Neuronal stem cell (in vitro differentiated cells): Measurements from ENCODE around the gene OCIAD1.

Experiments used
- DNase-seq: peaks from one replicate; pipeline ENCODE4 v3.0.0-alpha.2; 2013; ENCODE audit warnings: low spot score
- H2AFZ ChIP-seq: one replicate; pipeline ENCODE4 v1.6.1; 2013; ENCODE audit warnings: mild to moderate bottlenecking, low read length, inconsistent platforms
- H2AK5ac ChIP-seq: 2 replicates; pipeline ENCODE4 v1.6.1; 2013; ENCODE audit warnings: low read depth, mild to moderate bottlenecking, inconsistent platforms, low read length, moderate library complexity, mixed read lengths
- H2BK120ac ChIP-seq: 2 replicates; pipeline ENCODE4 v1.6.1; 2013; ENCODE audit warnings: low read depth, mild to moderate bottlenecking, inconsistent platforms, low read length, moderate library complexity, mixed read lengths
- H2BK12ac ChIP-seq: one replicate; pipeline ENCODE4 v1.6.1; 2013; ENCODE audit warnings: low read length, inconsistent platforms
- H2BK15ac ChIP-seq: 2 replicates; pipeline ENCODE4 v1.6.1; 2013; ENCODE audit warnings: mild to moderate bottlenecking, low read length, inconsistent platforms, mixed read lengths
- H2BK5ac ChIP-seq: one replicate; pipeline ENCODE4 v1.6.1; 2013; ENCODE audit warnings: inconsistent platforms, mild to moderate bottlenecking, low read length, moderate library complexity
- H3K14ac ChIP-seq: one replicate; pipeline ENCODE4 v1.6.1; 2013; ENCODE audit warnings: low read length, inconsistent platforms
- H3K18ac ChIP-seq: 2 replicates; pipeline ENCODE4 v1.6.1; 2013; ENCODE audit warnings: low read length, inconsistent platforms
- H3K23ac ChIP-seq: 2 replicates; pipeline ENCODE4 v1.6.1; 2013; ENCODE audit warnings: low read depth, mild to moderate bottlenecking, mixed read lengths, low read length, inconsistent platforms; ENCODE audit not compliant: poor library complexity
- H3K27ac ChIP-seq: replicated peaks from 3 replicates; pipeline ENCODE4 v1.5.1; 2013; ENCODE audit warnings: low read length, inconsistent platforms
- H3K27me3 ChIP-seq, 3 experiments: 2 replicates each; pipeline ENCODE4 v1.6.1; 2013; ENCODE audit warnings: low read length in 3 of 3, mild to moderate bottlenecking in 2 of 3, inconsistent platforms in 1 of 3, low read depth in 1 of 3, mixed read lengths in 1 of 3, moderate library complexity in 1 of 3; ENCODE audit not compliant: control insufficient read depth in 3 of 3, insufficient read depth in 3 of 3
- H3K36me3 ChIP-seq, 2 donors: replicated peaks in 1 of 2; 2 replicates each; pipeline ENCODE4 v1.6.1; 2013; ENCODE audit warnings: low read length in 2 of 2; ENCODE audit not compliant: control insufficient read depth in 2 of 2, insufficient read depth in 2 of 2
- H3K4ac ChIP-seq: 2 replicates; pipeline ENCODE4 v1.6.1; 2013; ENCODE audit warnings: inconsistent platforms, mild to moderate bottlenecking, low read length, moderate library complexity
- H3K4me1 ChIP-seq, 2 donors: 1 replicate in 1 of 2; 2 replicates in 1 of 2; pipeline ENCODE4 v1.6.1; 2013; ENCODE audit warnings: low read length in 2 of 2, low read depth in 1 of 2; ENCODE audit not compliant: control insufficient read depth in 2 of 2, insufficient read depth in 1 of 2
- H3K4me2 ChIP-seq: one replicate; pipeline ENCODE4 v1.6.1; 2013; ENCODE audit warnings: mild to moderate bottlenecking, low read length, inconsistent platforms; ENCODE audit not compliant: insufficient read depth, poor library complexity, severe bottlenecking
- H3K4me3 ChIP-seq, 2 donors: 2 replicates each; pipeline ENCODE4 v1.5.1; 2013; ENCODE audit warnings: low read length in 2 of 2, mild to moderate bottlenecking in 2 of 2, inconsistent platforms in 1 of 2, moderate library complexity in 1 of 2
- H3K79me1 ChIP-seq: one replicate; pipeline ENCODE4 v1.6.1; 2013; ENCODE audit warnings: low read depth, mild to moderate bottlenecking, inconsistent platforms, low read length, moderate library complexity
- H3K9ac ChIP-seq: one replicate; pipeline ENCODE4 v1.6.1; 2013; ENCODE audit warnings: mild to moderate bottlenecking, low read depth, low read length, inconsistent platforms; ENCODE audit not compliant: poor library complexity
- H3K9me3 ChIP-seq, 2 donors: replicated peaks in 1 of 2; 2 replicates each; pipeline versions ENCODE3 to v1.6.1; 2013; ENCODE audit warnings: low read length in 2 of 2, mild to moderate bottlenecking in 2 of 2, inconsistent platforms in 1 of 2, low read depth in 1 of 2, mixed read lengths in 1 of 2, moderate library complexity in 1 of 2; ENCODE audit not compliant: control insufficient read depth in 2 of 2, insufficient read depth in 1 of 2
- H4K8ac ChIP-seq: one replicate; pipeline ENCODE4 v1.6.1; 2013; ENCODE audit warnings: low read depth, mild to moderate bottlenecking, inconsistent platforms, low read length, moderate library complexity
- H4K91ac ChIP-seq: one replicate; pipeline ENCODE4 v1.6.1; 2013; ENCODE audit warnings: low read length, low read depth, mild to moderate bottlenecking, inconsistent platforms; ENCODE audit not compliant: poor library complexity
- WGBS, 2 donors: extraction: QIAGEN DNeasy Blood & Tissue Kit; methylation state at CpG; one replicate each; pipeline ENCODE4 v1.1.7; 2013; ENCODE audit warnings: missing lambda C conversion rate in 2 of 2, mixed read lengths in 1 of 2; ENCODE audit not compliant: insufficient read length in 2 of 2, insufficient replicate concordance in 1 of 2; ENCODE audit errors: extremely low coverage in 2 of 2; 5-methylcytosine and 5-hydroxymethylcytosine counted together

The OCIAD1 gene

DNA sequence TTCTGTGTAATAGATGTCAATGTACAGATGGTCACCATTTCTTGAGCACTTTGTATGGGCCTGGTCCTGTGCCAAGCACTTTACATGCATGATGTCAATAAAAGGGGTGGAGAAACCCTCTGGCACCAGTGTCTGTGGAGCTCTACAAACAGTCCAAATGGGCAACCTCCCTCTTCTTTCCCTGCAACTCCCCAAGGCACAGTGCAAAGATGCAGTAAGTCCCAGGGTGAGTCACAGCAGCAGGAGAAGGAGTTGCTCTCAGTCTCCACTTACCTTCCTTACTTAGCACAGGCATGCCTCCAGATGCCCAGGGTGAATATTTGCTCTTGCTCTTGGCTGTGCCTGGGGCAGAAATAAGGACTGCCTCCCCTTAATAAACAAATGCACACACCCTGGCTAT, 71.4 kb downstream of the OCIAD1 start:
- Histone ChIP-seq H2BK12ac (no peak overlapping the region), H4K91ac (no peak overlapping the region), H2AK5ac (no peak overlapping the region), H3K4me2 (no peak overlapping the region), H3K27me3 (no peaks in the 10 kb centered on the region), H3K23ac (no peak overlapping the region), H3K18ac (no peak overlapping the region), H2BK5ac (no peak overlapping the region), H2BK15ac (no peak overlapping the region), H3K4ac (no peak overlapping the region), H3K79me1 (peaks cover 10% of the 10 kb centered on the region), H2BK120ac (no peak overlapping the region), H3K9ac (no peak overlapping the region), H3K27ac (no peak overlapping the region), H4K8ac (no peak overlapping the region), H3K4me3 (no peak overlapping the region), H3K9me3 (peaks cover 0 to 2% of the 10 kb centered on the region in 2 donors), H3K14ac (no peak overlapping the region), H3K36me3 (peaks cover 0 to 13% of the 10 kb centered on the region in 2 donors), H3K4me1 (peaks cover 4 to 10% of the 10 kb centered on the region in 2 donors), H2AFZ (no peak overlapping the region)
- DNase-seq, result no peak

DNA sequence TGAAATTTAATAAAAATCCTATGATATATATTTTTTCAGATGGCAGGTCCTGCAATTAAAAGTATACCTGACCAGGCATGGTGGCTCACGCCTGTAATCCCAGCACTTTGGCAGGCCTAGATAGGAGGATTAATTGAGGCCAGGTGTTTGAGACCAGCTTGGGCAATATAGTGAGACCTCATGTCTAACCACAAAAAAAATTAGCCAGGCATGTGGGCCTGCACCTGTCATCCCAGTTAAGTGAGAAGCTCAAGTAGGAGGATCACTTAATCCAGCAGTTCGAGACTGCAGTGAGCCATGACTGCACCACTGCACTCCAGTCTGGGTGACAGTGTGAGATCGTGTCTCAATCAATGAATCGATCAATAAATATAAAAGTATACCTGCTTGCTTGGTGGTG, 73.2 kb downstream of the OCIAD1 start:
- H3K4me2 ChIP-seq, result no peak overlapping the region
- peaks cover 0 to 2% of the 10 kb centered on the region in 2 donors for H3K9me3 ChIP-seq
- H3K4me3 ChIP-seq, result no peak overlapping the region
- no peak overlapping the region for H2AFZ ChIP-seq
- no CpG with 5 or more reads among the region's 4 CpGs for WGBS, 2 donors
- H3K9ac ChIP-seq, result no peak overlapping the region
- DNase-seq, result no peak
- H2BK15ac ChIP-seq, result no peak overlapping the region
- H3K18ac ChIP-seq, result no peak overlapping the region
- H2AK5ac ChIP-seq, result no peak overlapping the region
- H2BK5ac ChIP-seq, result no peak overlapping the region
- H3K4me1 ChIP-seq, result peaks cover 4 to 10% of the 10 kb centered on the region in 2 donors
- H3K23ac ChIP-seq, result no peak overlapping the region
- H3K4ac ChIP-seq, result no peak overlapping the region
- no peak overlapping the region for H3K14ac ChIP-seq
- H4K8ac ChIP-seq, result no peak overlapping the region
- H4K91ac ChIP-seq, result no peak overlapping the region
- H3K36me3 ChIP-seq, result peaks cover 0 to 13% of the 10 kb centered on the region in 2 donors
- H3K27me3 ChIP-seq, result no peaks in the 10 kb centered on the region
- H3K27ac ChIP-seq, result no peak overlapping the region
- H2BK120ac ChIP-seq, result no peak overlapping the region
- no peak overlapping the region for H2BK12ac ChIP-seq
- peaks cover 10% of the 10 kb centered on the region for H3K79me1 ChIP-seq

DNA sequence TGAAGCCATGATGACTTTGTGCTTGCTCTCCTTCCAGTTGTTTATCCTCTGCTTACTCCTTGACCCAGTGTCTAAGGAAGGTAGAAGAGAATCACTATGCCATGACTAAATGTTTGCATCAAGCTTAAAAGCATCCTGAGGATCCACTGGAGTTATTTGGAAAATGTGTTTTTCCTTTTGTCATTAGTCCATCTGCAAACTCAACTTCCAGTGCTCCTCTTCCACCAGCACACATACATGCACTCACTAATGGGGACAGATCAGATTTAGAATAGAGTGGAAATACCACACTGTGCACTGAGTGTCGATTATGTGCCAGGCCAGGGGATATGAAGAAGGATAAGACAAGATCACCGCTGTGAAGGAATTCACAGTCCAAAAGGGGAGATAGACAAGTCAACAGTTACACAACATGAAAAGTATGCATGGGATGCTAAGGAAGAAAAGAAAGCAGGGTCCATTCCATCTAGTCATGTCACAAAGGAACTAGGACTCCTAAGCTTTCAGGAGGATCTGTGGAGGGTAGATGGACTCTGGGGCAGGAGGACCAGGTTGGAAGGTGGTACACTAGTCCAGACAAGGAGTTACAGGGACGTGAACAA, 73.8 kb downstream of the OCIAD1 start:
- no CpG with 5 or more reads among the region's 3 CpGs for WGBS, 2 donors
- Histone ChIP-seq H2BK15ac (no peak overlapping the region), H2BK12ac (no peak overlapping the region), H3K18ac (no peak overlapping the region), H2AFZ (no peak overlapping the region), H3K36me3 (peaks cover 0 to 12% of the 10 kb centered on the region in 2 donors), H3K4me3 (no peak overlapping the region), H4K91ac (no peak overlapping the region), H3K79me1 (peaks cover 10% of the 10 kb centered on the region), H3K14ac (no peak overlapping the region), H4K8ac (no peak overlapping the region), H3K4ac (no peak overlapping the region), H3K4me1 (peaks cover 4 to 12% of the 10 kb centered on the region in 2 donors), H3K4me2 (no peak overlapping the region), H2BK120ac (no peak overlapping the region), H2AK5ac (no peak overlapping the region), H3K27ac (no peak overlapping the region), H3K27me3 (no peaks in the 10 kb centered on the region), H3K9ac (no peak overlapping the region), H2BK5ac (no peak overlapping the region), H3K23ac (no peak overlapping the region), H3K9me3 (peaks cover 0 to 2% of the 10 kb centered on the region in 2 donors)
- DNase-seq, result no peak

DNA sequence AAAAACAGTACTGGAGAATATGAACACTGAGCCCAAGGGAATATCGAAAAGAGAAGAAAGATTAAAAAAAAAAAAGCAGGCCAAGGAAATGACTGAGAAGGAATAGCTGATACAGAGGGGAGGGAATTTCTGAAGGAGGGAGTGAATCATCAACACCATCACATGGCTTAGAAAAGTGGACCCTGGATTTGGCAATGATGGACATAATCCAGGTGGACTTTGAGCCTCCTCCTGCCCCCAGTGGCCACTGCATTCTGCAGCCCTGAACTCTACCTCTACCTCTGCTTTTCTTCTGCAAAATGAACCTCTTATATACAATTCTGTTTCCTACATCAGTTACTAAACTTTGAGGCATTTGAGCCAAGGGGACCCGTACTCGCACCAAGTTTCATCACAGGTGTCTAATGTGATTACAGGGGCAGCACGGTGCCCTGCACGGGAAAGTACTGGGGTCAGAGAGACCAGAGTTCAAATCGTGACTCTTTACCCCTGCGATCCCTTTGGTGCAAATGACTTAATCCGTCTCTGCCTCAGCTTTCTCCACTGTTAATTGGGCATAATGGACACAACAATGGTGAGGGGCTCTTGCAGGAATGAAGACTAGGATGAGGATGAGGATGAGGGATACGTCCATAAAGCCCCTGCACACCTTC, 74.6 kb downstream of the OCIAD1 start:
- no peaks in the 10 kb centered on the region for H3K27me3 ChIP-seq
- H4K91ac ChIP-seq, result no peak overlapping the region
- no peak overlapping the region for H2BK15ac ChIP-seq
- H3K23ac ChIP-seq, result no peak overlapping the region
- DNase-seq, result no peak
- H3K9ac ChIP-seq, result no peak overlapping the region
- no peak overlapping the region for H2AK5ac ChIP-seq
- H3K4me3 ChIP-seq, result peak overlapping the region in 1 of 2 donors; percentile 84
- no peak overlapping the region for H3K14ac ChIP-seq
- H3K4ac ChIP-seq, result no peak overlapping the region
- peaks cover 0 to 12% of the 10 kb centered on the region in 2 donors for H3K36me3 ChIP-seq
- no peak overlapping the region for H3K27ac ChIP-seq
- H4K8ac ChIP-seq, result no peak overlapping the region
- peaks cover 10% of the 10 kb centered on the region for H3K79me1 ChIP-seq
- H2AFZ ChIP-seq, result no peak overlapping the region
- H3K4me2 ChIP-seq, result peak overlapping the region; percentile 86
- H2BK5ac ChIP-seq, result no peak overlapping the region
- no peak overlapping the region for H3K18ac ChIP-seq
- peaks cover 0 to 2% of the 10 kb centered on the region in 2 donors for H3K9me3 ChIP-seq
- WGBS, 2 donors, result no CpG with 5 or more reads among the region's 9 CpGs
- peaks cover 3 to 12% of the 10 kb centered on the region in 2 donors for H3K4me1 ChIP-seq
- no peak overlapping the region for H2BK120ac ChIP-seq
- H2BK12ac ChIP-seq, result no peak overlapping the region
